HUES6 (cell line): ENCODE results near the gene CALHM1.

ENCODE experiments used
- H3K27ac ChIP-seq: 2 replicates; pipeline ENCODE4 v1.7.0; 2013; ENCODE audit warnings: low read depth, mild to moderate bottlenecking, low read length, inconsistent platforms
- H3K27me3 ChIP-seq: 2 replicates; pipeline ENCODE4 v1.6.1; 2013; ENCODE audit warnings: low read length; ENCODE audit not compliant: control insufficient read depth, insufficient read depth
- H3K36me3 ChIP-seq: 2 replicates; pipeline ENCODE4 v1.6.1; 2013; ENCODE audit warnings: low read length; ENCODE audit not compliant: control insufficient read depth, insufficient read depth
- H3K4me1 ChIP-seq: 2 replicates; pipeline ENCODE4 v1.6.1; 2013; ENCODE audit warnings: low read length; ENCODE audit not compliant: control insufficient read depth, insufficient read depth
- H3K4me3 ChIP-seq: 2 replicates; pipeline ENCODE4 v1.5.1; 2013; ENCODE audit warnings: low read depth, low read length
- H3K9ac ChIP-seq: one replicate; pipeline ENCODE4 v1.6.1; 2013; ENCODE audit warnings: mild to moderate bottlenecking, low read length
- H3K9me3 ChIP-seq: 2 replicates; pipeline ENCODE4 v1.6.1; 2013; ENCODE audit warnings: low read depth, low read length; ENCODE audit not compliant: control insufficient read depth, insufficient read depth

CALHM1 gene

DNA sequence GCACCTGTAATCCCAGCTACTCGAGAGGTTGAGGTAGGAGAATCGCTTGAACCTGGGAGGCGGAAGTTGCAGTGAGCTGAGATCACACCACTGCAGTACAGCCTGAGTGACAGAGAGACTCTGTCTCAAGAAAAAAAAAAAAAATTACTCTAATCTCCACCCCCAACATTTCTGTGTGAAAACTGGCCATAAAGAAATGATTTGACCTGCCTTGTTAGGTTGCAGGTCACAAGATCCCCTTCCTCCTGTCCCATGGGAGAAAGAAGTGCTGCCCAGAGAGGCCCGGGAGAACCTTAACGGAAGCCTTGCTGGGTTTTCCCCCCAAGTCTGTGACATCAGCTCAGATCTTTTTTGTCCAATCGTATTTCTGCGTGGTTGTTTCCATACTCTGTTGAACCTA is 8.7 kb upstream of the CALHM1 start:
- Histone ChIP-seq H3K27ac (no peak overlapping the region), H3K4me1 (peaks cover 17% of the 10 kb centered on the region)

DNA sequence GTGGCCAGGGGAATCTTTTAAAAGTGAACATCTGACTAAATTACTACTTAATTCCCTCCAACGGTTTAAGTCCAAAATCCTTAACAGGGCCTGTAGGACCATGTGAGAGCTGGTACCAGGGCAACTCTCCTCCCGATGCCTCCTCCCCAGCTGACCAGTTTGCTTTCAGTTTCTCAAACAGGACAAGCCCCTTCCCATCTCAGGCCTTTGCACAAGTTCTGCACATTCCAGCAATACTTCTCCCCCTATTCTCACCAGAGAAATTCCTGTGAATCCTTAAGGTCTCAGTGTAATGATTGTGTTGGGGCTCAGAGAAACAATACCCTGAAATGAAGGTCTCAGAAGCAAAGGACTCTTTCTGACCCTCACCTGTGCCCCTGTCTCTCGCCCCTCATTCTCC is 8.0 kb upstream of the CALHM1 start:
- Histone ChIP-seq H3K9me3 (no peaks in the 10 kb centered on the region), H3K27me3 (no peaks in the 10 kb centered on the region), H3K36me3 (no peaks in the 10 kb centered on the region), H3K4me3 (no peak overlapping the region), H3K9ac (no peak overlapping the region), H3K27ac (no peak overlapping the region), H3K4me1 (peaks cover 13% of the 10 kb centered on the region)

More for the DNA sequence above, 8.7 kb upstream of the CALHM1 start:
- Histone ChIP-seq H3K4me3 (no peak overlapping the region), H3K27me3 (no peaks in the 10 kb centered on the region), H3K9me3 (no peaks in the 10 kb centered on the region), H3K9ac (no peak overlapping the region), H3K36me3 (no peaks in the 10 kb centered on the region)

DNA sequence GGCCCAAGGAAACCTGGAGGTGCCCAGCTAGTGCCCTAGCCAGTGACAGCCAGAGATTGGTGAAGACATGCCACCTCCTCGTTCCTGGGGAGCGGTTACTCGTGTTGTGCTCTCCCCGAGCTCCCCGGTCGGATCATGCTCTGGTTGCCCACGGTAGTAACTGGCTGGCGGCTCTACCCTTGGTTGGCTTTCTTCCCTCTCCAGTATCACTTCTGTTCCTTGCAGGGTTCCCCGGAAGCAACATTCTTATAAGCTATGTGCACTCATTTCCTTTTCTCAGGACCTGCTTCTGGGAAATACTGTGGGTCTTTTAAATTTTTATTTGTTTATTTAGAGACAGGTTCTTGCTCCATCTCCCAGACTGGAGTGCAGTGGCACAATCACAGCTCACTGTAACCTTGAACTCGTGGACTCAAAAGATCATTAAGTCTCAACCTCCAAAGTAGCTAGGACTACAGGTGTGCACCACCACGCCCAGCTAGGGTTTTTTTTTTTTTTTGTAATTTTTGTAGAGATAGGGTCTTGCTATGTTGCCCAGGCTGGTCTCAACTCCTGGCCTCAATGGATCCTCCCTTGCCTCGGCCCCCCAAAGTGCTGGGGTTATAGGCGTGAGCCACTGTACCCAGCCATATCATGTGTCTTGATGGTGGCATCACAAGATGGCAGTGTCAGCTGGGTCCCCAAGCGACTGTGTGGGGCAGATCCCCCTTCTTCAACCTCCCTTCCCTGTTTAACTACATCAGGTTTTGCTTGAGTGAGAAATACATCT is 6.9 kb upstream of the CALHM1 start:
- H3K4me1 ChIP-seq, result peaks cover 2% of the 10 kb centered on the region; the same call in 1 of the 2 replicates
- no peak overlapping the region for H3K27ac ChIP-seq
- H3K36me3 ChIP-seq, result no peaks in the 10 kb centered on the region
- H3K9me3 ChIP-seq, result no peaks in the 10 kb centered on the region
- no peaks in the 10 kb centered on the region for H3K27me3 ChIP-seq
- H3K4me3 ChIP-seq, result no peak overlapping the region
- H3K9ac ChIP-seq, result no peak overlapping the region

DNA sequence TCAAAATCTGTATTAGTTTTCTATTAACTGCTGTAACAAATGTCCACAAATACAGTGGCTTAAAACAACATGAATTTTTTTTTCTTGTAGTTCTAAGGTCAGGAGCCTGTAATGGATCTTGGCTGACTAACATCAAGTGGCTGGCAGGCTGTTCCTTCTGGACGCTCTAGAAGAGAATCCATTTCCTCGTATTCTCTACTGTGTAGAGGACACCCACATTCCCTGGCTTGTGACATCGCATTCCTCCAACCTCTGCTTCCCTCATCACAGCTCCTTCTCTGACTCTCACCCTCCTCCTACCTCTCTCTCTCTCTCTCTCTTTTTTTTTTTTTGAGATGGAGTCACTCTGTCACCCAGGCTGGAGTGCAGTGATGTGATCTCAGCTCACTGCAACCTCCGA is 4.8 kb upstream of the CALHM1 start:
- Histone ChIP-seq H3K4me3 (no peak overlapping the region), H3K9ac (no peak overlapping the region), H3K9me3 (no peaks in the 10 kb centered on the region), H3K36me3 (no peaks in the 10 kb centered on the region), H3K27ac (no peak overlapping the region), H3K27me3 (no peaks in the 10 kb centered on the region), H3K4me1 (peaks cover 6% of the 10 kb centered on the region; the same call in 1 of the 2 replicates)

DNA sequence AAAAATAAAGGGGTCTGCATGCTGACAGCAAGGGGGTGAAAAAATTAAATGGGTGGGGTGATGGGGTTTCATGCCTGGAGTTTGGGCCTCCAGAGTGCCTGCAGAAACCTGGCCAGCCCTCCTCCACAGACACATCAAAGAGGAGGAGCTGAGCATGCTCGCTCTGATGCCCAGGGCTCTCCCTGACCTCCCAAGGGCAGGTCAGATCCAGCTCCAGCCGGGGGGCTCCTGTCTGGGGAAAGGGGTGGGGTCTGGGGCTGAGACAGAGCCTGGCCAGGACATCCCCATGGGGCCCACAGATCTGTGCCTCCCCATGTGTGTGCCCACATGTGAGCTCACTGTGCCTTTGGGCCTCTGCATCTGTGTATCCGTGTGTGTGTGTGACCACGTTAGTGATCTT is 915 bp upstream of the CALHM1 start:
- H3K4me1 ChIP-seq, result peaks cover 7% of the 10 kb centered on the region; the same call in 1 of the 2 replicates
- H3K4me3 ChIP-seq, result no peak overlapping the region
- no peaks in the 10 kb centered on the region for H3K27me3 ChIP-seq
- H3K9ac ChIP-seq, result no peak overlapping the region
- no peak overlapping the region for H3K27ac ChIP-seq
- no peaks in the 10 kb centered on the region for H3K9me3 ChIP-seq
- no peaks in the 10 kb centered on the region for H3K36me3 ChIP-seq

DNA sequence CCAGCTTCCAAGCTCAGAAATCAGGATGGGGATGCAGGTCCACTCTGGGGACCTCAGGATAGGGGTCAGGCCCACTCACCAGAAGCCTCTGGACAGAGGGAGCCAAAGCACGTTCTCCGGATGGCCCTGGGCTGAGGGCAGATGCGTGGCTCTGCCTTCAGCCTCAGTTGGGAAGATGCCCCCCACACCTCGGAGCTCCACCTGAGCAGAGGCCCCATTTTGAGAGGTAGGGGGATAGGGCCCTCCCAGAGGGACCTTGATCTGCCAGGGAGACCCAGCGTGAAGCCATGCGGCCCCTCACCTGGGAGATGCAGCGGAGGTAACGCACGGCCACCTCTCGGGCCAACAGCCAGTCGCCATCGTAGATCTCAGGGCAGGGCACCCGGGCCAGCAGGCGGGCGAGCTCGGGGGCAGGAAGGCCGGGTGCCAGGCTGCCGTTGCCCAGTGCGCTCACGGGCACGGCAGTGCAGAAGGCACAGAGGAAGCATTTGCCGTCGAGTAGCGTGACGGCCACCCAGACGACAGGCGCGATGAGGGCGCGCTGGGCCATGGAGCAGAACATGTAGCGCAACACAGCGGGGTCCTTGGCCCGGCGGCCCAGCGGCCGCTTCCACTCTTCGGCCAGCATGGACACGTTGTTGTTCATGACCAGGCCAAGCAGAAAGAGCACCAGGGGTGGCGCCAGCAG is 660 bp downstream of the CALHM1 start:
- Histone ChIP-seq H3K9ac (no peak overlapping the region), H3K27me3 (no peaks in the 10 kb centered on the region), H3K9me3 (no peaks in the 10 kb centered on the region), H3K4me1 (peaks cover 7% of the 10 kb centered on the region; the same call in 1 of the 2 replicates), H3K4me3 (no peak overlapping the region), H3K36me3 (no peaks in the 10 kb centered on the region), H3K27ac (no peak overlapping the region)

DNA sequence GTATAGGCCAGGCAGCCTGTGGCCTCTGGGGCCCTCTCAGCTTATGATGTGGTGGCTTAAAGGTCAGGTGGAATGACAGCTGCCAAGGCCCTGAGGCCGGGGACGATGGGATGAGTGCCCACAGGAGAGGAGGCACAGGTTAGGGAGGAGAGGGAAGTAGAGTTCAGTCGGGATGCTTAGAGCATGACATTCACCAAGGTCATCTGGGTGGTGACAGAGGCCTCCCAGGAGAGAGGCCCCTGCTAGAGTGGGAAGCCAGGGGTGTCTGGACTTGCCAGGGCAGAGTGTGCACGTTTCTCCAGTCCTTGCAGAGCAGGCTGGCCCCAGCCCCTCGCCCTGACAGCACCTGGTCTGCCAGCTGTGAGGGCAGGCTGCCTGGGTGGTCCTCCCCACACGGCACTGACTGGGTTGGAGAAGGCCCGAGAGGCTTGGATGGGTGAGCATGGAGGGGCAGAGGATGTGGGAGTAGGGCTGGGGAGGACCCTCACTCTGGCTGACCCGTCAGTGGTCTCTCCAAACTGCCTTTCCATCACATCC is 1.5 kb downstream of the CALHM1 start:
- H3K36me3 ChIP-seq, result no peaks in the 10 kb centered on the region
- peaks cover 14% of the 10 kb centered on the region; the same call in 1 of the 2 replicates for H3K4me1 ChIP-seq
- no peak overlapping the region for H3K4me3 ChIP-seq
- H3K27me3 ChIP-seq, result no peaks in the 10 kb centered on the region
- H3K9me3 ChIP-seq, result no peaks in the 10 kb centered on the region
- H3K27ac ChIP-seq, result no peak overlapping the region
- no peak overlapping the region for H3K9ac ChIP-seq

DNA sequence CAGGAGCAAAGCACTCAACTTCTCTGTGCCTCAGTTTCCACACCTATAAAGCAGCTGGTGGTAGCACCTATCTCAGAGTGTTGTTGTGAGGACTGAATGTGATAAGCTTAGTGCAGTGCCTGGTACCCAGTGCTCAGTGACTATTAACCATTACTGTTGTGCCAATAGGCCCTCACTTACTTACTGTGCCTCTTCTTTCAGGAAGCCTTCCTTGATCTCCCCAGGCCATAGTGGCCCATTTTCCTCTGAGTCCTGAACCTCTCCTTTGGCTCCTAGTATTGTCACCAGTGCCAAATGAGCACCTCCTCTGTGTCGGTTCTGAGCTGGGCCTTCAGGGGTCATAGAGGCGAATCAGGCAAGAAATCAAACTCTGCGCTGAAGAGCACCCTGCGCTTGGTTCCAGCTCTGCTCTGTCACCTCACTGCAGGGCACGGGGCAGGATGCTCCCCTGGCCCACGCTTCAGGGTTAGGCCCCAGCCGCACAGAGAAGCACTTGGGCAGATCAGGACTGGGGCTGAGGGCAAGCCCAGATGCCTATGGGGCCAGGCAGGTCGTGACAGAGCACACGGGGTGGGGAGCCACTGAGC is 2.5 kb downstream of the CALHM1 start:
- no peaks in the 10 kb centered on the region for H3K9me3 ChIP-seq
- no peak overlapping the region for H3K9ac ChIP-seq
- no peaks in the 10 kb centered on the region for H3K36me3 ChIP-seq
- H3K4me3 ChIP-seq, result no peak overlapping the region
- H3K27ac ChIP-seq, result no peak overlapping the region
- H3K27me3 ChIP-seq, result no peaks in the 10 kb centered on the region
- peaks cover 22% of the 10 kb centered on the region; the same call in 1 of the 2 replicates for H3K4me1 ChIP-seq

DNA sequence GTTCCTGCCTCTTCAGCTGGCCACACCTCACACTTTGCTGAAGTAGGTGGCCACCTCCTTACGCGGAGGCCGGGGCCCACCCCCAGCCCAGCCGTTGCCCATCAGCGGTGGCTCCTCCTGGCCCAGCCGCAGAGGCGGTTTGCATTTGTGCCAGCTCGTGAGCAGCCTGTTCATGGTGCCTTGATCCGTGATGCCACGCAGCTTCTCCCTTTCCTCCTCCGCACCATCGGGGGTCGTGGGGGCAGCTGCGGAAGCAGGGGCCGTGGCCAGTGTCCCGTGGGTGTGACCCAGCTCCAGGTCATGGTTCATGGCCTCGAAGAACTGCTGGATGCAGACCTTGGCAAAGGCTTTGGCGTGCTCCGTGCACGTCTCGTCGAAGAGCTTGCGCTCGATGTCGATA is 3.5 kb downstream of the CALHM1 start:
- H3K9ac ChIP-seq, result no peak overlapping the region
- no peak overlapping the region for H3K27ac ChIP-seq
- no peaks in the 10 kb centered on the region for H3K9me3 ChIP-seq
- H3K36me3 ChIP-seq, result no peaks in the 10 kb centered on the region
- peaks cover 31% of the 10 kb centered on the region; the same call in 1 of the 2 replicates for H3K4me1 ChIP-seq
- H3K27me3 ChIP-seq, result no peaks in the 10 kb centered on the region
- no peak overlapping the region for H3K4me3 ChIP-seq

DNA sequence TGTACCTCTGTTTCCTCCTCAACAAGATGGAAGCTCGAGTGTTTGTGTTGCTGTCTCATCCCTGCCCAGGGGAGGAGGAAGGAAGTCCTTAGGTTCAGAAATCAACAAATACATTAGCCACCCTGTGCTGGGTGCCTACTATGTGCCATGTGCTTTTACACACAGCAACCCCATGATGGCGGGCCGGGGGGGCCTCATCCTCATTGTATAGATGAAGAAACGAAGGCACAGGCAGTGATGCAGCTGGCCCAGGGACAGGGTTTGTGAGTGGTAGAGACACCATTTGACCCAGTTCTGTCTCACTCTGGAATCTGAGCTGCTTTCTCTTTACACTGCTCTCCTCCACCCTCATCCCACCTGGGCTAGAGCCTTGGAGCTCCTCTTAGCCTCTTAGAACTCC is 4.7 kb downstream of the CALHM1 start:
- H3K27me3 ChIP-seq, result no peaks in the 10 kb centered on the region
- H3K9me3 ChIP-seq, result no peaks in the 10 kb centered on the region
- H3K4me1 ChIP-seq, result peaks cover 28% of the 10 kb centered on the region; the same call in 1 of the 2 replicates
- peaks cover 11% of the 10 kb centered on the region for H3K36me3 ChIP-seq
- no peak overlapping the region for H3K27ac ChIP-seq
- no peak overlapping the region for H3K9ac ChIP-seq
- no peak overlapping the region for H3K4me3 ChIP-seq
